C4-2B (cell line): ENCODE data around the gene TYROBP.

Source experiments
- CTCF ChIP-seq: fragments of 450-650 bp; conservative IDR thresholded peaks from 2 replicates; pipeline ENCODE4 v1.5.1; 2017; ENCODE audit warnings: mild to moderate bottlenecking
- ZFX ChIP-seq: fragments of 450-650 bp; IDR thresholded peaks from 2 replicates; pipeline ENCODE4 v1.6.1; 2017

GRCh38 chr19:35940078-35940775 is 32.1 kb upstream of the TYROBP start:
- TF ChIP-seq CTCF, result no peak
- TF ChIP-seq ZFX, result no peak
